SJCRH30 (cell line): ENCODE data around the gene TNIP2. TPM values are rescaled to one million over a fixed set of nuclear protein-coding genes. Genes with fewer than 3 reads are reported as not detected.
"Not testable (repeated sequence)": the region's sequence is repeated elsewhere in the genome, so short reads cannot be mapped to it uniquely, and the experiment has no call there.

Source experiments
- DNase-seq, 2 experiments: peaks; one replicate each; pipeline ENCODE4 v3.0.0-alpha.2; 2015 to 2020
- H3K27ac ChIP-seq: fragments of 250-450 bp; sonication (Bioruptor Pico); 2 replicates; pipeline ENCODE4 v1.5.1; 2020; ENCODE audit warnings: mild to moderate bottlenecking, moderate library complexity
- H3K27me3 ChIP-seq: fragments of 250-450 bp; sonication (Bioruptor Pico); 2 replicates; pipeline ENCODE4 v1.5.1; 2020; ENCODE audit warnings: mild to moderate bottlenecking, moderate library complexity
- H3K36me3 ChIP-seq: fragments of 250-450 bp; sonication (Bioruptor Pico); 2 replicates; pipeline ENCODE4 v1.5.1; 2020; ENCODE audit warnings: mild to moderate bottlenecking, moderate library complexity
- H3K4me1 ChIP-seq: fragments of 250-450 bp; sonication (Bioruptor Pico); 2 replicates; pipeline ENCODE4 v1.5.1; 2020; ENCODE audit warnings: mild to moderate bottlenecking, moderate library complexity
- H3K4me3 ChIP-seq: fragments of 250-450 bp; sonication (Bioruptor Pico); 2 replicates; pipeline ENCODE4 v1.5.1; 2020; ENCODE audit warnings: mild to moderate bottlenecking, moderate library complexity
- H3K9me3 ChIP-seq: fragments of 250-450 bp; sonication (Bioruptor Pico); replicated peaks from 2 replicates; pipeline ENCODE4 v1.5.1; 2020; ENCODE audit warnings: mild to moderate bottlenecking, moderate library complexity
- total RNA-seq: library from RNA; depleted of rRNA; stranded (reverse); fragments of >200 nt; shearing (Covaris generic); gene quantifications from 2 replicates; pipeline ENCODE4 v1.2.3, GENCODE V29; 2014

Gene TNIP2
- total RNA-seq, 1 experiment from 2014 or later, result 25.8 TPM

DNA sequence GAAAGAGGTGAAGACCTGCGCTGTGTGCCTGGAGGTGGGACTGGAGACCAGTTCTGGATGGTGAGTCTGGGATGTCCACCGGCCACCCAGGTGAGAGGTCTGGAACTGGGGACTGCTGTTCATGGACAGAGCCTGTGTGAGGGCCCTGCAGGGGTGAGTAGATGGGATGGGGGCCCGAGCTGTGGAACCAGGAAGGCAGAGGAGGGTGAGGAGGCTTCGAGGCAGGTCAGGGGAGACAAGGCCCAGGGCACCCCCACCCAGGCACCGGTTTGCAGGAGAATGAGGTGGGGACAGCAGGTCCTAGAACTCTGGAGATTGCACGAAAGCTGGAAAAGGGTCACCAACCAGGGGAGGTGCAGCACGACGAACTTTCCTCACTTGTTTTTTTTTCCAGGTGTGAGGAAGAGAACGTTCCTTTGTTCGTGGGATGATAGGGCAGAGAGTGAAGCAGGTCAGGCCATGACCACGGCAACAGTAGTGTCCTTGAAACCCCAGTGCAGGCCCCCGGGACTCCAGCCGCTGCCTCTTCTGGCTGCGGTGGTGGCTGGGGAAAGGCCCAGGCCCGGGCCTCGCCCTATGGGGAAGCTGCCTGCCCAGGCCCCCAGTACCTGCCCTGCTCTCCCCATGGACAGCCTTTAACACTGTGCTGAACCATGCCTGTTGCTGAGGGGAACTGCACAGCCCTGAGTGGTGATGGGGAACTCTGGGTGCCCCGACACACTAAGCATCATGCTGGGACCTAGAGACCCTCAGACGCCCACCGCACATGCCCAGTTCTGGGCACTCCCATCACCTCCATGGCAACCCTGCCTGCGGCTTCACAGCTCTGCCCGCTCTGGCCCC, 22.9 kb downstream of the TNIP2 start:
- H3K36me3 ChIP-seq, result peaks cover 26% of the 10 kb centered on the region
- H3K4me1 ChIP-seq, result no peaks in the 10 kb centered on the region
- no peak overlapping the region for H3K27ac ChIP-seq
- no peak for DNase-seq
- H3K4me3 ChIP-seq, result no peak overlapping the region
- H3K27me3 ChIP-seq, result no peaks in the 10 kb centered on the region
- 0 out of 2 replicates have a peak, but pooled peaks cover 6% of the 10 kb centered on the region for H3K9me3 ChIP-seq

DNA sequence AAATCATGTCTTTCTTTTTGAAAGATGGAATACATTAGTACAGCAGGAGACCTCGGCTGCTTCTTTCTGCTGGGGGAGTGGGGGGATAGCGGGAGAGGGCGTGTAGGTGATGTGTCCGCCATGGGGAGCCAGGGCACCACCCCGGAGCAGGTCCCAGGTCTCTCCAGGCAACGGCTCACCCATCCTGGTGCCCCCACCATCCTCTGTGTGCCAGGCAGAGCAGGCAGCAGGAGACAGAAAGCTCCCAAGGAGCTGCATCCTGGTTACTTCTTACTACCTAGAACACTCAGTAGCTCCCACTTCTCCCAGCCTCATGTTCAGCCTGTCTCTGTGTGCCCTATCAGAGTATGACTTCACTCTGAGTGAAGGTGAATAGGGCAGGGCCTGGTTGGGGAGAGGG, 23.6 kb downstream of the TNIP2 start:
- DNase-seq, result no peak
- H3K27ac ChIP-seq, result no peak overlapping the region
- no peaks in the 10 kb centered on the region for H3K4me1 ChIP-seq
- H3K9me3 ChIP-seq, result 0 out of 2 replicates have a peak, but pooled peaks cover 6% of the 10 kb centered on the region
- H3K4me3 ChIP-seq, result no peak overlapping the region
- H3K27me3 ChIP-seq, result no peaks in the 10 kb centered on the region
- peaks cover 27% of the 10 kb centered on the region for H3K36me3 ChIP-seq

DNA sequence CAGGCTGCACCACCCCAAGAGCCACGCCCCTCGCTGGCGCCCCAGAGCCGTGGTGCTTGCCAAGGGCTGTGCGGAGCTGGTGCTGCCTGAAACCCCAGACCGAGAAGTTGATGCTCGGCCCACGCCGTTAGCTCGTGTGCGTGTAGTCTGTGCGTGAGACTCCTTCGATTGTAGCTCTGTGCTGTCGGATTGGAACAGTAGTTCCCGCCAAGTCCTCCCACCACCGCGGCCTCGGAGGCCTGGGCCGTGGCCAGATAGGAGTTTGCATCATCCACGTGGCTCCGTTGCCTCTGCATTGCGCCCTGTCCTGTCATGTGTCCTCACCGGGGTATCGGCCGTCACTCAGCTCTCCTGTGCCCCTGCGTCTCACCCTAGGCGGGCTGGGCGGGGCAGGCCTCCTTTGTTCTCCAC, 24.2 kb downstream of the TNIP2 start:
- Histone ChIP-seq H3K4me3 (no peak overlapping the region), H3K4me1 (no peaks in the 10 kb centered on the region), H3K27ac (no peak overlapping the region), H3K9me3 (0 out of 2 replicates have a peak, but pooled peaks cover 6% of the 10 kb centered on the region), H3K36me3 (peaks cover 30% of the 10 kb centered on the region), H3K27me3 (no peaks in the 10 kb centered on the region)
- no peak for DNase-seq

DNA sequence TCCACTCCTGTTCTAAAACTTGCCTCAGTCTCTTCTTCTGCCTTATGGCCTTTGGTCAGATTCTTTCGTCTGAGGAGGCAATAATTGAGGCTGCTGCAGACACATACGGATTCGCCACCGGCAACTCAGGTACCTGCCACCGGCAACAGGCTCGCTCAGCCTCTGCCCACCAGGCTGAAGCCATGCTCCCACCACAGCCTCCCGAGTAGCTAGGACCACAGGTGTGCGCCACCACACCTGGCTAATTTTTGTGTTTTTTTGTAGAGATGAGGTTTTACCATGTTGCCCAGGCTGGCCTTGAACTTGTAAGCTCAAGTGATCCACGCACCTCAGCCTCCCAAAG, 26.6 kb downstream of the TNIP2 start:
- Histone ChIP-seq H3K27me3 (no peaks in the 10 kb centered on the region), H3K4me3 (no peak overlapping the region), H3K4me1 (no peaks in the 10 kb centered on the region), H3K36me3 (peaks cover 33% of the 10 kb centered on the region), H3K27ac (no peak overlapping the region), H3K9me3 (no peaks in the 10 kb centered on the region)
- DNase-seq, result no peak

- Histone ChIP-seq H3K27ac (no peak overlapping the region), H3K27me3 (no peaks in the 10 kb centered on the region), H3K4me3 (no peak overlapping the region), H3K36me3 (peaks cover 33% of the 10 kb centered on the region), H3K4me1 (no peaks in the 10 kb centered on the region), H3K9me3 (no peaks in the 10 kb centered on the region)
- DNase-seq, result no peak
Measured at GRCh38 chr4:2728806-2729532, 27.2 kb downstream of the TNIP2 start.

GRCh38 chr4:2728221-2728620, 27.9 kb downstream of the TNIP2 start:
- no peak for DNase-seq
- no peak overlapping the region for H3K4me3 ChIP-seq
- peaks cover 33% of the 10 kb centered on the region for H3K36me3 ChIP-seq
- no peaks in the 10 kb centered on the region for H3K4me1 ChIP-seq
- no peak overlapping the region for H3K27ac ChIP-seq
- H3K9me3 ChIP-seq, result no peaks in the 10 kb centered on the region
- H3K27me3 ChIP-seq, result no peaks in the 10 kb centered on the region

GRCh38 chr4:2726881-2727280, 29.3 kb downstream of the TNIP2 start:
- DNase-seq, H3K9me3 ChIP-seq, H3K27me3 ChIP-seq, H3K4me3 ChIP-seq, H3K4me1 ChIP-seq, H3K27ac ChIP-seq: not testable (repeated sequence)
- peaks cover 24% of the 10 kb centered on the region for H3K36me3 ChIP-seq

DNA sequence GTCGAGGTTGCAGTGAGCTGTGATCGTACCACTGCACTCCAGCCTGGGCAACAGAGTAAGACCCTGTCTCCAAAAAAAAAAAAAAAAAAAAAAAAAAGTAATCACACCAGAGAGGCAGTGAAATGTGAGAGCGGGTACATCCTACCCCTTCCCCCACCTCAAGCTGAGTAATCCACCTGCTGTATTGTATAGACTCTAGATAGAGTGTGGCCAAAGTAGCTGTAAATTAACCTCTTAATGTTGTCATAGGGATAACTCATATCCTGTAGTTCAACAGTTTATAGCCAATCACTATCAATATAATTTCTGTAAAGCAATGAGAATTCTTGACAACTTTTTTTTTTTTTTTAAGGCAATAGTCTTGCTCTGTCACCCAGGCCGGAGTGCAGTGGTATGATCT, 30.8 kb downstream of the TNIP2 start:
- Histone ChIP-seq H3K27me3 (no peaks in the 10 kb centered on the region), H3K9me3 (no peaks in the 10 kb centered on the region), H3K27ac (no peak overlapping the region), H3K4me3 (no peak overlapping the region), H3K36me3 (peaks cover 26% of the 10 kb centered on the region), H3K4me1 (no peaks in the 10 kb centered on the region)
- no peak for DNase-seq

GRCh38 chr4:2723751-2724150, 32.4 kb downstream of the TNIP2 start:
- no peak for DNase-seq
- H3K27me3 ChIP-seq, result no peaks in the 10 kb centered on the region
- H3K9me3 ChIP-seq, result no peaks in the 10 kb centered on the region

DNA sequence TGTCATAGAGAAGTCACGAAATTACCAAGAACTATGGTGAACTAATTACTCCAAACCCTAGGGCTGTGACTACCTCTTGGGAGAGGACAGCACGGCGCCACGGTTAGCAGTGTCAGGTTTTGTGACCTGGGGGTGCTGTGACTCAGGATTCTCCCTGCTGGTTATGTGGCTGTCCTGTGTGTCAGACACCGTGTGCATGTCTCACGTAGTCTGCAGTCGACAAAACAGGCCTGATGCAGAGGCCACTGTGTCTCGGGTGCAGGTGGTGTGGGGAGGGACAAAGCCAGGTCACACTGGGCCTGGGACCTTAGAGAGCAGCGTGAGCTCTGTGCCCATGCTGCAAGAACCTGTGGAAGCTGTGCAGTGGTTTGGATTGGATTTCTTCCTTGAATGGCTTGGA, 34.1 kb downstream of the TNIP2 start:
- no peaks in the 10 kb centered on the region for H3K27me3 ChIP-seq
- no peak overlapping the region for H3K4me3 ChIP-seq
- H3K4me1 ChIP-seq, result no peaks in the 10 kb centered on the region
- DNase-seq, result no peak
- H3K36me3 ChIP-seq, result peaks cover 39% of the 10 kb centered on the region
- no peak overlapping the region for H3K27ac ChIP-seq
- no peaks in the 10 kb centered on the region for H3K9me3 ChIP-seq

More at GRCh38 chr4:2723751-2724150, 32.4 kb downstream of the TNIP2 start:
- Histone ChIP-seq H3K36me3 (peaks cover 33% of the 10 kb centered on the region), H3K4me1 (no peaks in the 10 kb centered on the region), H3K27ac (no peak overlapping the region), H3K4me3 (no peak overlapping the region)

DNA sequence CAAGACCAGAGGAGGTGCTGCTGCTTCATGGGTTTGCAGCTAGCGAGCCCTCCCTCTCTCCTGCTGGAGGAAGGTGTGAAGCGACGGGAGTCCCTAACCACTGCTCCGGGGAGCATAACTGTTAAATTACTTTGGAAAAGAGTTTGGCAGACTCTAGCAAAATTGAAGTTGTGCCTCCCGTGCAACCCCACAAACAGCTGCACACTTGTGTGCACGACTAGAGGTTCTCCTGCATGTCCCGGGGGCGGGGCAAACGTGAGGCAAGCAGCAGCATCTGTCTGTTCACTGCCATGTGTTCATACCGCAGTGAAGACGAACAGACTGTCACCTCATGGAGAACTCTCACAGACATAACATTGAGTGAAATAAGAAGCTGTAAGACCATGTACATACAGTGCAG, 34.5 kb downstream of the TNIP2 start:
- no peaks in the 10 kb centered on the region for H3K27me3 ChIP-seq
- H3K4me3 ChIP-seq, result no peak overlapping the region
- H3K4me1 ChIP-seq, result no peaks in the 10 kb centered on the region
- peaks cover 44% of the 10 kb centered on the region for H3K36me3 ChIP-seq
- H3K9me3 ChIP-seq, result no peaks in the 10 kb centered on the region
- no peak overlapping the region for H3K27ac ChIP-seq
- DNase-seq, result no peak

- no peak for DNase-seq
- H3K9me3 ChIP-seq, result no peaks in the 10 kb centered on the region
- no peak overlapping the region for H3K4me3 ChIP-seq
- peaks cover 49% of the 10 kb centered on the region for H3K36me3 ChIP-seq
- no peaks in the 10 kb centered on the region for H3K27me3 ChIP-seq
- H3K27ac ChIP-seq, result no peak overlapping the region
- H3K4me1 ChIP-seq, result no peaks in the 10 kb centered on the region
Measured at GRCh38 chr4:2716236-2716635, 39.9 kb downstream of the TNIP2 start.

- no peak overlapping the region for H3K4me3 ChIP-seq
- no peaks in the 10 kb centered on the region for H3K27me3 ChIP-seq
- peaks cover 48% of the 10 kb centered on the region for H3K36me3 ChIP-seq
- H3K27ac ChIP-seq, result no peak overlapping the region
- H3K9me3 ChIP-seq, result no peaks in the 10 kb centered on the region
- no peaks in the 10 kb centered on the region for H3K4me1 ChIP-seq
- no peak for DNase-seq
Measured at GRCh38 chr4:2715426-2715825, 40.7 kb downstream of the TNIP2 start.

- Histone ChIP-seq H3K36me3 (peaks cover 45% of the 10 kb centered on the region), H3K4me3 (no peak overlapping the region), H3K9me3 (no peaks in the 10 kb centered on the region), H3K27me3 (no peaks in the 10 kb centered on the region), H3K4me1 (no peaks in the 10 kb centered on the region), H3K27ac (no peak overlapping the region)
- DNase-seq, result no peak
Measured at GRCh38 chr4:2714918-2715317, 41.2 kb downstream of the TNIP2 start.

DNA sequence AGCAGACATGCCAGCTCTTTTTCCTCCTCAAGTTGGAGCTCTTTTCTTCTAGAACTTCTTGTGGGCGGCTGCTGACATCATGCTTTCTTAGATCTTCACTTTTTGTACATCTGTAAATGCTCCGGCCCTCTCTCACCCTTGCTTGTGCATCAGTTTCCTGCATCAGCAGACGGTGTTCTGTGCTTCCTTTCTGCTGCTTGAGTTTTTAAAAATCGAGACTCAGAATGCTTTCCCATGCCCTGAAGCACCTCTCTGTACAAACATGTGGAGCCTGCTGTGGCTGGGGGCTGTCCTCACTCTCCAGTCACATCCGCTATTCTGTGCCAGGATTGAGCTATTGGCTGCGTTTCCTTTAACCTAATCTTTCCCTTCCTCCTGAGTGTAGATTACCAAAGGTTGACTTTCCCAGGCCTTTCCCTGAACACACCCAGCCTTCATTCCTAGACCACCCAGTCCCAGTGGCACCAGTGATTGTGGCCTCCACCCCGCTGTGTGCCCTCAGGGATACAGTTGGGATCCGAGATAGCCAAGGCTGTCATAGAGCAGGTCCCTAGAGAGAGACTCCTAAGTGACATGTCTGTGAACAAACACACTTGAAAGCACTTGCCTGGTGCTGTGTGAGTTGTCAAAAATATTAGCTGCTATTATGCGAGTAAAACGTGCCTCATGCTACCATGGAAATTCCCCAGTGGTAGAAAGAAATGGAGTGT, 41.9 kb downstream of the TNIP2 start:
- H3K4me3 ChIP-seq, result no peak overlapping the region
- H3K36me3 ChIP-seq, result peaks cover 42% of the 10 kb centered on the region
- no peaks in the 10 kb centered on the region for H3K27me3 ChIP-seq
- no peak overlapping the region for H3K27ac ChIP-seq
- H3K4me1 ChIP-seq, result no peaks in the 10 kb centered on the region
- no peaks in the 10 kb centered on the region for H3K9me3 ChIP-seq
- DNase-seq, result no peak
